ENCODE measurements around the gene STARD13.

DNA sequence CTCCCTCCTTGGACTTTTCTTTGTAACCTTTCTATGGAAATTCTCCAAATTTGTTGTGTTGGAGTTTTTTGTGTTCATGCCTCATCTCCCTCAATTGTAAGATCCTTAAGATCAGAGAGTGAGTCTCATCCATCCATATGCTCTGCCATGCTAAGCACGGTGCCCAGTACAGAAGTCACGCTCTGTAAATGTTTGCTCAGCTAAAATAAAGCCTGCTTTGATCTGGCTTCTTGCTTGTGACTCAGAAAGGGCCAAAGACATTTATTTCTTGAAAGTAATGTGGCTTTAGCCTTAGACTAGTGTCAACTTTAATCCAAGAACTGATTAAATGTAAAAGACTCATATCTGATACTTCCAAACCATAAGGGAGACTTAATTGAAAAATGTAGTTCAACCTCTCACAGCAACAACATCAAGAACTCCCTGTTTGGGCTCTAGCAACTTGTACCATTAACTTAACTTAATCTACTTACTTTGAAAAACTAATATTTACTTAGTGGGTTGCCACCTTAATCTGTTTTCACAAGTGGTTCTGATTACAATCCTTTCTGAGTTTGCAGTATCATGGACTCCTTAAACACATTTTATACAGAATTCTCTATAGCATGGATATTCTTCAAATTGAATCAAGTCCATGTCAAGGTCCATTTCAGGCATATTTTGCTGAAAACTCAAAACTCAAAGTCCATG lies 169.1 kb downstream of the STARD13 start:
- TF ChIP-seq, protein P1, sequence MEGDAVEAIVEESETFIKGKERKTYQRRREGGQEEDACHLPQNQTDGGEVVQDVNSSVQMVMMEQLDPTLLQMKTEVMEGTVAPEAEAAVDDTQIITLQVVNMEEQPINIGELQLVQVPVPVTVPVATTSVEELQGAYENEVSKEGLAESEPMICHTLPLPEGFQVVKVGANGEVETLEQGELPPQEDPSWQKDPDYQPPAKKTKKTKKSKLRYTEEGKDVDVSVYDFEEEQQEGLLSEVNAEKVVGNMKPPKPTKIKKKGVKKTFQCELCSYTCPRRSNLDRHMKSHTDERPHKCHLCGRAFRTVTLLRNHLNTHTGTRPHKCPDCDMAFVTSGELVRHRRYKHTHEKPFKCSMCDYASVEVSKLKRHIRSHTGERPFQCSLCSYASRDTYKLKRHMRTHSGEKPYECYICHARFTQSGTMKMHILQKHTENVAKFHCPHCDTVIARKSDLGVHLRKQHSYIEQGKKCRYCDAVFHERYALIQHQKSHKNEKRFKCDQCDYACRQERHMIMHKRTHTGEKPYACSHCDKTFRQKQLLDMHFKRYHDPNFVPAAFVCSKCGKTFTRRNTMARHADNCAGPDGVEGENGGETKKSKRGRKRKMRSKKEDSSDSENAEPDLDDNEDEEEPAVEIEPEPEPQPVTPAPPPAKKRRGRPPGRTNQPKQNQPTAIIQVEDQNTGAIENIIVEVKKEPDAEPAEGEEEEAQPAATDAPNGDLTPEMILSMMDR (IDR thresholded peaks at IDR 0.05; ENCODE audit: low read length) = no peak
- TF ChIP-seq EZH2phosphoT487 (IDR thresholded peaks at IDR 0.05; ENCODE audit: low read length) = no peak
- TF ChIP-seq EZH2 (optimal IDR thresholded peaks at IDR 0.05; ENCODE audit: low read depth, low read length) = no peak

Data from MM.1S (cell line).